ENCODE results near the gene EIF2S2.

EIF2S2 gene

DNA sequence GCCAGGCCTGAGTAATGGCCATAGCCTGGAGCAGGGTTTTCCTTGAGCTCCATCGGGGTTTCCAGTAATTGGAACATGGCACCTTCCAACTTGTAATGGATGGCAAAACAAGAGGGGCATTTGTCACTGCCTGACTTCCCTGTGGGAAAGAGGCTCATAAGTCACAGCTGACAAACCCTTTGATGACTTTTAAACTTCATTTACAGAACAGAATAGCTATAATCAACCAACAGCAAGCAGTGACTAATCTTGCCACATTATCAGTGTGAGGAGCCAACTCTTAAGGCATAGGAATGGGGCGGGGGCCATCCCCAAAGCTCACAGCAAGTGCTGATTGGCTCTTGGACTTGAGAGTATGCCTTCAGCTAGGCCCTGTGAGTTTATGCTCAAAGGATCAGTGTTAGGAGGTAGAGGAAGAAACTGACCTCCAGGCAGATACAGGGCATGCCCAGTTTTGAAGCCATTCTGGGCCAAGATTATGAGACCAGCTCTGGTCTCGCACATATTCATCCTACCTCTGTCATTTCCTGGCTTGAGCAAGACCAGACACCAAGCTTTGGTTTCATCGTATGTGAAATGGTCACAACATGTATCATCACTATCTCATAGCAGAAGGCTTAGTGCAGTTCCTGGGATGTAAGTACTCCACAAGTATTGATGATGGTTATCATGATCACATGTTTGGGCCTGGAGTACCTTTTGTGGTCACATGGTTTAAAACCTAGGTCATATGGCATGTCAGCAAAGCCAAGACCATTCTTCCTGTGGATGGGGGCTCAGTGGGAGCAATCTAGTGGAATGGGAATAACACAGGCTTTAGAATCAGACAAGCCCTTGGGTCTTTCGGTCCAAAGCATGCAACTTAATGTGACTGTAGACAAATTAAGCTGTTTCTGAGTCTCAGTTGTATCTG is 49.2 kb downstream of the EIF2S2 start:
- DNase-seq (ENCODE audit: low spot score) = no peak

GRCh38 chr20:34061695-34062094 is 50.3 kb downstream of the EIF2S2 start:
- no peak for DNase-seq (ENCODE audit: low spot score)

GRCh38 chr20:34060970-34061369 is 51.1 kb downstream of the EIF2S2 start:
- DNase-seq (ENCODE audit: low spot score) = no peak

- no peak for DNase-seq (ENCODE audit: low spot score)
Measured at GRCh38 chr20:34058831-34059230, 53.2 kb downstream of the EIF2S2 start.

DNA sequence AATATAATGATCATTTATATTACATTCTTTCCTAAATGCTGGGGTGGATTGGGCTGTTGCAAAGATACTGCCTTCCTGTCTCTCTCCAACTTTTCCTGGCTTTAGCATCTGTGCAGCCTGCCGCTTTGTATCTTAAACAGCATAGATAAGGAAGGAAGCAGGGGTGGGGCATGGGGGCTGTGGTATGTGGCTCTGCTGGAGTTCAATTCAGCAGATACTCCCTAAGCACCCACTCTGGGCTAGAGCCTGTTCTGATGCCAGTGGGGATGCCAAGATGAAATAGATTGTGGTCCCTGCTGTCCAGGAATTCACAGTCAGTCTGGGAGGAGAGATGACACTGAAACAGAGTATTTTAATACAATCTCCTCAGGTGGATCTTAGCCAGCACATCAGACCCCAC is 56.8 kb downstream of the EIF2S2 start:
- DNase-seq (ENCODE audit: low spot score) = no peak

GRCh38 chr20:34052414-34052813 is 59.6 kb downstream of the EIF2S2 start:
- DNase-seq (ENCODE audit: low spot score) = no peak

DNA sequence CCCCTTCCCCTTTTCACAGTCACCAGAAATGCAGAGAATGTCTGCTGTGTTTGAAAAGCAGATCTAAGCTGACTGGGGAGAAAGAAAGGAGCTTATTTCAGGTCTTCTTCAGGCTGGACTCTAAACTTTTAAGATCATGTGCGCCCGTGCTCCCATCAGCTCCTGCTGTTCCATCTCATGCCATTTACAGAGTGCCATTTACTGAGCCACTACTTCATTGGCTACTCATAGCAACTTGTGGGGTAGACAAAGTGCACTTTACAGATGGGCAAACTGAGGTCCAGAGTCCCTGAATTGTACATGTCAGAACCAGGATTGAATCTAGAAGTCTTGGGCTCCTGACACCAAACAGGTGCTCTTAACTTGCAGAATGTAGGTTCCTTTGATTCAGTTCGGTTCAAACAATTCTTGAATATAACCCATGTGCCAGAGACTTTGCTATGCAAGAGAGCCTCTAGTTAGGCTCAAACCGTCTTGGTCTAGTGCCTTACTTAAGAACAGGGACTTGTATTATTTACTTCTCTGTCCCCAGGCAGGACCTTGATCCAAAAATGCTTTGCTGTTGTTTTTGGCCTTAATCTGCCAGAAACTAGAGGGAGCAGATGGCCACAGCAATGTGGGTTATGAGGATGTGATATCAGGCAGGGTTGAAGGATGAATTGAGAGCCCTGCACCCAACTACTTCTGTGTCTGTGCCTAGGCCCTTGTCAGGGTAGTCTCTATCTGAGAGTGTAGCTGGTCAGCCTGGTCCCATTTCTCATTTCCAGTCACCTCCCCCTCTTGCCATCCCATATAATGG is 61.9 kb downstream of the EIF2S2 start:
- no peak for DNase-seq (ENCODE audit: low spot score)

- DNase-seq (ENCODE audit: low spot score) = no peak
Measured at GRCh38 chr20:34049389-34049788, 62.7 kb downstream of the EIF2S2 start.

GRCh38 chr20:34047917-34048316 is 64.1 kb downstream of the EIF2S2 start:
- DNase-seq (ENCODE audit: low spot score) = no peak

GRCh38 chr20:34047010-34047687 is 64.9 kb downstream of the EIF2S2 start:
- DNase-seq (ENCODE audit: low spot score) = no peak

- DNase-seq (ENCODE audit: low spot score) = no peak
Measured at GRCh38 chr20:34045930-34046725, 65.9 kb downstream of the EIF2S2 start.

DNA sequence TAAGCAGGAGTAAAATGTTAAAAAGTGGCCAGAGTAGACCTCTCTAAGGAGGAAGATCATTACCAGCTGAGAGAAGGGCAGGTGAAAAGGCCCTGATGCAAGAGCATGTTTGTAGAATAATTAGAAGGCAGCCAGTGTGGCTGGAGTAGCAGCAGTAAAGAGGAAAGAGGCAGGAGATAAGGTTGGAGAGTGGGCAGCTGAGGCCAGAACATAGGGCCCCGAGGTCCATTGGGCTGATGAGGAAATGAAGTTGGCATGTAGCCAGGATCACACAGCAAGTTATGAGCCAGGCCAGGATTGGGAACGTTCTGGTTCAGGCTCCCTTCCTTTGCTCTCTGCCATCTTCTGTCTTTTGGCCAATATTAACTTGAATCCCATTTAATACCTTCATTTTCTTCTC is 66.7 kb downstream of the EIF2S2 start:
- peak; percentile 49 for DNase-seq (ENCODE audit: low spot score)

- DNase-seq (ENCODE audit: low spot score) = no peak
Measured at GRCh38 chr20:34043025-34043424, 69.0 kb downstream of the EIF2S2 start.

DNA sequence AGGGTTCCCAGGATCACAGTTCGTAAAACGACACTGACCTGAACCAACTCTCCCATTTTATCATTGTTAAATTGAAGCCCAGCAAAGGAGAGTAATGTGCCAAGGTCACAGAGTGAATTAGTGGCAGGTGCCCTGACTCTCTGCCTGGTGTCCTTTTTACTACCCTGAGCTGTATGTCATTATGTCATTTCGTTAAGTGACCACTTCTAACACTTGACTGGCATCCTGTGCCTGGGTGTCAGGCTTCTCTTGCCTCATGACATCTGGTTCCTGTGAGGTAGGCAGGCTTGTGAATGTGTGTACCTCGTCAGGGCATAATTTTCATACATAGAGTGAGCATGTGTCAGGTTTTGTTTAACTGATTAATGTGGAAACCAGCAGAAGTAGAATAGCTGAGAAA is 69.8 kb downstream of the EIF2S2 start:
- no peak for DNase-seq (ENCODE audit: low spot score)

DNA sequence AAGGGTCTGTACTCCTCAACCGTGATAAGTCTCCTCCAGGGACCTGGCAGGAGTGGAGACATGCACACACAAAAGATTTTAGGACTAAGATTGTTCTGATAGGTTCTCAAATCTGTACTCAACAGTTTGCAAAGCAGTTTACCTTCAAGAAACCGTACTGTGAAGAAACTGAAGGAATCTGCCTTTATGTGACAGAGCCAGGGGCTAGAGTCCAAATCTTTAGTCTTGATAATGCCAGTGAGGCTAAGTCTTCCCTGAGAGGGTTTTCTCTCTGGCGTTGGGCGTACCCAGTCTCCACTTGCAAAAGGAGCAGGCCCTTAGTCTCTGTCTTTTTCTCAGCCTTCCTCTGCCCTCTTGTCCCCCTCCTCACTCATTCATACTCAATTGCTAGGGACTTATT is 70.8 kb downstream of the EIF2S2 start:
- no peak for DNase-seq (ENCODE audit: low spot score)

DNA sequence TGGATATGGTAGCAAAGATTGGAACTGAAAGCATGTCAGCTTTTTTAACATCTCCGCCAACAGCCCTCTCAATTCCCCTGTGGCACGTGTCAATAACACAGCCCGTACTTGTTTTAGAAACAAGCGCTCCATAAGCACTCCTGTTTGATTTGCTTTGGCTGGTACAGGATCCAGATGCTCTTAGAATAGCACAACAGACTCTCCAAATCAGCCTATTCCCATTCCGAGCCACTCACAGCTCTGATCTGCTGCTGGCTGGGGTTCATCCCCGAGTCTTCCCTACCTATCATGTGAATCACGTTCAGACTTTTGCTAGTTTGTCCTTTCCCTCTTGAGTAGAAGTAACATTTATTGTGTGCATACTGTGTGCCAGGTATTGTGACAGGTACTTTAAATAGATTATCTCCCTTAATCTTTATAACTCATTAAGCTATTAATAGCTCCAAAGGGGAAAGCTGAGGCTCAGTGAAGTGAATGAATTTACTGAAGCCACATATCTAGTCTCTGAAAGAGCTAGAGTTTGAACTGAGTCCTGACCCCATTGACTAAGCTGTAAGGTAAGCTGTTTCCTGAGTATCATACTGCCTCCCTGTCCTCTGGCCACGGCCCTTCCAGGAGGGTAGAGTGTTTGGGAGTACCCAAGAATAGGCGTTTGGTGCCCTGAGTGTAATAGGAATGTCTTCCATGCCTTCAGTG is 71.6 kb downstream of the EIF2S2 start:
- peak; percentile 36 for DNase-seq (ENCODE audit: low spot score)

Data from Ammon's horn (tissue), 1 donor.